22Rv1 (cell line): ENCODE data around the gene IQSEC1.

Experiments used
- H3K27ac ChIP-seq: fragments of 450-650 bp; 2 replicates; pipeline ENCODE4 v1.5.1; 2017
- CTCF ChIP-seq: fragments of 450-650 bp; IDR thresholded peaks from 2 replicates; pipeline ENCODE4 v1.5.1; 2017; ENCODE audit warnings: mild to moderate bottlenecking
- ZFX ChIP-seq: fragments of 450-650 bp; IDR thresholded peaks from 2 replicates; pipeline ENCODE4 v1.6.1; 2017; ENCODE audit warnings: antibody characterized with exemption, borderline replicate concordance

The IQSEC1 gene

GRCh38 chr3:12961697-12962036 is 111.6 kb downstream of the IQSEC1 start:
- TF ChIP-seq ZFX (no peak), CTCF (no peak)
- H3K27ac ChIP-seq = no peak overlapping the region

- no peak overlapping the region for H3K27ac ChIP-seq
- TF ChIP-seq ZFX (no peak), CTCF (no peak)
These were observed 112.1 kb downstream of the IQSEC1 start for GRCh38 chr3:12961007-12961696.

GRCh38 chr3:12960497-12960896 is 112.7 kb downstream of the IQSEC1 start:
- no peak overlapping the region for H3K27ac ChIP-seq

GRCh38 chr3:12959838-12960378 is 113.3 kb downstream of the IQSEC1 start:
- no peak for TF ChIP-seq CTCF
- no peak for TF ChIP-seq ZFX
- no peak overlapping the region for H3K27ac ChIP-seq

More at GRCh38 chr3:12960497-12960896, 112.7 kb downstream of the IQSEC1 start:
- TF ChIP-seq CTCF = no peak

- TF ChIP-seq CTCF = no peak
- TF ChIP-seq ZFX = no peak
- no peak overlapping the region for H3K27ac ChIP-seq
These were observed 113.8 kb downstream of the IQSEC1 start for GRCh38 chr3:12959410-12959809.

GRCh38 chr3:12957824-12958792 is 115.1 kb downstream of the IQSEC1 start:
- H3K27ac ChIP-seq = no peak overlapping the region
- no peak for TF ChIP-seq CTCF
- TF ChIP-seq ZFX = no peak

- H3K27ac ChIP-seq = no peak overlapping the region
- TF ChIP-seq ZFX = no peak
- TF ChIP-seq CTCF = no peak
These were observed 115.9 kb downstream of the IQSEC1 start for GRCh38 chr3:12957339-12957738.
